Tibial nerve (tissue), 4 donors: ENCODE results near the gene MPRIP. TPM values are rescaled to one million over a fixed set of nuclear protein-coding genes. Genes with fewer than 3 reads are reported as not detected.

Experiments used
- DNase-seq, 2 donors: peaks; one replicate each; pipeline ENCODE4 v3.0.0-alpha.2; 2019; ENCODE audit warnings: low spot score in 2 of 2
- H3K27ac ChIP-seq, 4 donors: fragments of 200-600 bp; sonication (generic) in 3 of 4; one replicate each; pipeline ENCODE4 v1.5.1; 2017 to 2019; ENCODE audit warnings: mild to moderate bottlenecking in 1 of 4
- H3K27me3 ChIP-seq, 2 donors: fragments of 200-600 bp; sonication (generic) in 1 of 2; one replicate each; pipeline versions ENCODE4 v1.5.1 to v1.6.0; 2017 to 2019
- H3K36me3 ChIP-seq, 3 donors: fragments of 200-600 bp; sonication (generic); one replicate each; pipeline ENCODE4 v1.5.1; 2018 to 2019
- H3K4me1 ChIP-seq, 4 donors: fragments of 200-600 bp; sonication (generic) in 3 of 4; one replicate each; pipeline ENCODE4 v1.5.1; 2017 to 2019
- H3K4me3 ChIP-seq, 4 donors: fragments of 200-600 bp; sonication (generic) in 3 of 4; one replicate each; pipeline ENCODE4 v1.5.1; 2017 to 2019; ENCODE audit warnings: mild to moderate bottlenecking in 1 of 4, moderate library complexity in 1 of 4
- H3K9me3 ChIP-seq, 4 donors: fragments of 200-600 bp; sonication (generic) in 3 of 4; one replicate each; pipeline ENCODE4 v1.5.1; 2017 to 2019
- EP300 ChIP-seq, 2 donors: sonication (generic); formaldehyde crosslinking; IDR thresholded peaks; one replicate each; pipeline ENCODE4 v1.6.1; 2017; ENCODE audit warnings: antibody characterized with exemption in 2 of 2, mild to moderate bottlenecking in 1 of 2
- POLR2A ChIP-seq, 2 donors: fragments of 450-650 bp; IDR thresholded peaks; one replicate each; pipeline ENCODE4 v1.6.1; 2017; ENCODE audit warnings: antibody characterized with exemption in 2 of 2, mild to moderate bottlenecking in 2 of 2, moderate library complexity in 2 of 2
- WGBS, 2 donors: methylation state at CpG; one replicate each; pipeline ENCODE4 v1.1.5; 2018; 5-methylcytosine and 5-hydroxymethylcytosine counted together
- total RNA-seq, 4 donors: library from RNA; depleted of rRNA; stranded (reverse); fragments of >200 nt; gene quantifications; one replicate each; pipeline ENCODE4 v1.1.0, GENCODE V29; 2016
- TF ChIP-seq, protein P1 (sequence below), 5 experiments: fragments of 200-600 bp in 3 of 5; fragments of 450-650 bp in 2 of 5; sonication (generic) in 3 of 5; IDR thresholded peaks; one replicate each; pipeline ENCODE4 v1.5.1; 2016 to 2019; ENCODE audit warnings: antibody characterized with exemption in 5 of 5, mild to moderate bottlenecking in 3 of 5, moderate library complexity in 2 of 5

The MPRIP gene
- total RNA-seq, 4 donors from 2014 or later = 216 to 291 (median 265) TPM

DNA sequence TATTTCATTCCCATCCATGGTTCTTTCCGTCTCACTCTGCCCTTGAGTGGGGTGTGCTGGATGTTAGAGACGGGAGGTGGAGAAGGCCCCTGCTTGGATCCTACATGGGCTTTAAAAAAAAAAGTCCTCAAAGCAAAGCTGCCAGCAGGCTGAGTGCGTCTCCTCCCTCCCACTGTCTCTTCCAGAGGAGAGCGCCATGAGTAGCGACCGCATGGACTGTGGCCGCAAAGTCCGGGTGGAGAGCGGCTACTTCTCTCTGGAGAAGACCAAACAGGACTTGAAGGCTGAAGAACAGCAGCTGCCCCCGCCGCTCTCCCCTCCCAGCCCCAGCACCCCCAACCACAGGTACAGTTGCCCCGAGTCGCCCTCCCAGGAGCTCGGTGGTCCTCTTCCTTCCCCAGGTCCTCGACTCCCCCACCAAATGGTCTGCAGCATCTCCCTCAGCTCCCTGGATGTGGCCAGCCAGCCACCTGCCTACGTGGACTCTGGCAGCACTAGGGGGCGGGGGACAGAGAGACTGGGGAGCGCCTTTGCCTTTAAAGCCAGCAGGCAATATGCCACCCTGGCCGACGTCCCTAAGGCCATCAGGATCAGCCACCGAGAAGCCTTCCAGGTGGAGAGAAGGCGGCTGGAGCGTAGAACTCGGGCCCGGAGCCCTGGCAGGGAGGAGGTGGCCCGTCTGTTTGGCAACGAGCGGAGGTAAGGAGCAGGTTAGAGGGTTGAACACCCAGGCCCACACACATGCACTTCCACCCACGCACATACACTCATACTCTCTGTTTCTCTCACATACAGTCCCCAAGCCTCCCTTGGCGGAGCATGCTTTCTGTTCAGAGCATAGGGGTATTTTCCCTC, 95.7 kb downstream of the MPRIP start:
- Histone ChIP-seq H3K4me1 (peaks cover 0 to 24% (median 4%) of the 10 kb centered on the region in 4 donors), H3K27ac (no peak overlapping the region), H3K27me3 (no peaks in the 10 kb centered on the region), H3K4me3 (no peak overlapping the region), H3K36me3 (peaks cover 0 to 99% (median 16%) of the 10 kb centered on the region in 3 donors), H3K9me3 (no peaks in the 10 kb centered on the region)
- no peak for DNase-seq
- 80% methylated on average over 27 to 28 of the region's 30 CpGs for WGBS, 2 donors
- TF ChIP-seq EP300 (IDR thresholded peaks at IDR 0.05) (no peak), POLR2A (IDR thresholded peaks at IDR 0.05) (no peak)
- TF ChIP-seq, protein P1, sequence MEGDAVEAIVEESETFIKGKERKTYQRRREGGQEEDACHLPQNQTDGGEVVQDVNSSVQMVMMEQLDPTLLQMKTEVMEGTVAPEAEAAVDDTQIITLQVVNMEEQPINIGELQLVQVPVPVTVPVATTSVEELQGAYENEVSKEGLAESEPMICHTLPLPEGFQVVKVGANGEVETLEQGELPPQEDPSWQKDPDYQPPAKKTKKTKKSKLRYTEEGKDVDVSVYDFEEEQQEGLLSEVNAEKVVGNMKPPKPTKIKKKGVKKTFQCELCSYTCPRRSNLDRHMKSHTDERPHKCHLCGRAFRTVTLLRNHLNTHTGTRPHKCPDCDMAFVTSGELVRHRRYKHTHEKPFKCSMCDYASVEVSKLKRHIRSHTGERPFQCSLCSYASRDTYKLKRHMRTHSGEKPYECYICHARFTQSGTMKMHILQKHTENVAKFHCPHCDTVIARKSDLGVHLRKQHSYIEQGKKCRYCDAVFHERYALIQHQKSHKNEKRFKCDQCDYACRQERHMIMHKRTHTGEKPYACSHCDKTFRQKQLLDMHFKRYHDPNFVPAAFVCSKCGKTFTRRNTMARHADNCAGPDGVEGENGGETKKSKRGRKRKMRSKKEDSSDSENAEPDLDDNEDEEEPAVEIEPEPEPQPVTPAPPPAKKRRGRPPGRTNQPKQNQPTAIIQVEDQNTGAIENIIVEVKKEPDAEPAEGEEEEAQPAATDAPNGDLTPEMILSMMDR (IDR thresholded peaks at IDR 0.05) = no peak

DNA sequence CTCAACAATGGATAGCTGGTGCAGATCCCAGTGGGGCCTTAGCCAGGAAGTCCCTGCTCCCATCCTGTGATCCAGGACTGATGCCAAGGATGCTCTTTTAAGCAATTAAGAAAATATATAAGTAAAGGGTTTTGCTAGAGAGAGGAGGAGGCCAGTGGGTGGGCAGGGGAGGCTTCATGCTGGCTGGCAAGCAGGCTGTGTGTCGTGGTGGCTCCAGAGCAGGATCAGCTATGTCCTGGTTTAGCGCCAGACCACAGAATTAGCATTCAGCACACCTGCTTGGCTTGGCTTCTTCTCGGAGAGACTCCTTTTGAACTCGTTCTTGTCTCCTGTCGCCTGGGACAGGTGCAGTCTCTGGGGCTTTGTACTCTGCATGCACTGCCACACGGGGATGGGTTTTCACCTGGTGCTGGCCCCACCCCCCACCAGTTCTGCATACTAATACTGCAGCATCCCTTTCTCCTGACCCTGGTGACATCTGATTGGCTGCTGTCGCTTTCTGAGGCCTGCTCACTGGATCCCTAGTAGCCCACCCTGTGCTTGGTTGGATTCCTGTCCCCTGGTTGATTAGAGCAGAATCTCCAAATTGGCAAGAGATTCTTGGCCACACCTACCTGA, 97.8 kb downstream of the MPRIP start:
- H3K4me3 ChIP-seq = no peak overlapping the region
- H3K9me3 ChIP-seq = no peaks in the 10 kb centered on the region
- H3K27ac ChIP-seq = no peak overlapping the region
- H3K4me1 ChIP-seq = peaks cover 0 to 16% (median 4%) of the 10 kb centered on the region in 4 donors
- no peak for TF ChIP-seq POLR2A (IDR thresholded peaks at IDR 0.05)
- TF ChIP-seq, protein P1 (IDR thresholded peaks at IDR 0.05) = no peak
- no peak for TF ChIP-seq EP300 (IDR thresholded peaks at IDR 0.05)
- H3K36me3 ChIP-seq = peaks cover 4 to 99% (median 28%) of the 10 kb centered on the region in 3 donors
- WGBS, 2 donors = 68 to 79% methylated on average over 7 of the region's 7 CpGs
- no peak for DNase-seq
- no peaks in the 10 kb centered on the region for H3K27me3 ChIP-seq

DNA sequence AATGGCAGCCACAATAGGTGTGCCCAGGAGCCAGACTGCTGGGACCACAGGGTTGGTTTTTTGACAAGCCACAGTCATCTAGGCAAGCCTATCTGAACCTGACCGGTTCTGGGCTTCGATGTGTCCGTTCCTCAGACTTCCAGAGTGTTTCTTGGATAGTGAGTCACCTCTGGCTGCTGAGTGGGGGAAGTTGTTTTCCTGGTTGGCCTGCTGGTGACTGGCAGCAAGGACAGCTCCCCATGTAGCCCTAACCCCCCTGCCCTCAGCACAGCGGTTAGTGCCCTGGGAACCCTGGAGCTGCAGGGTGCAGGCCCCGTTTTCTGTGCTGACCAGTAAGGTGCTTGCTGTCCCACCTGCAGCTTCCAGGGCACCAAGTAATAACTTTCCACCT, 98.3 kb downstream of the MPRIP start:
- peak overlapping the region in 1 of 4 donors; percentile 77 for H3K27ac ChIP-seq
- peaks cover 0 to 16% (median 4%) of the 10 kb centered on the region in 4 donors for H3K4me1 ChIP-seq

DNA sequence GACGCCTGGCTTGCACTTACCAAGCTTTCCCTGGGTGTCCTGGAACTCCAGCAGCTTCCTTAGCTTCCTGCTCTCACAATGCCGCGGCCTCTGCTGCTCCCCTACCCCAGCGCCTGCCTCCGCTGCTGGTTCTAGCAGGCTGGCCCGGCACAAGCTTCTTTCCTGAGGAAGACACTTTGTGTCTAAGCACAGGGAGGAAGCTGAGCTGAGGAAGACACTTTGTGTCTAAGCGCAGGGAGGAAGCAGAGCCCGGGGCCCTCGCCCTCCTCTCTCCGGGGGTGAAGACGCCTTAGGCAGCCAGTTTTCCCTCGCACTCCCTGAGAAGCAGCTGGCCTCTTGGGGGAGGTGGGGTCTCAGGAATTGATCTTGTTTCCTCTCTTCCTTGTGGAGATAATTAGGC, 99.0 kb downstream of the MPRIP start:
- Histone ChIP-seq H3K36me3 (peaks cover 4 to 99% (median 28%) of the 10 kb centered on the region in 3 donors), H3K9me3 (no peaks in the 10 kb centered on the region), H3K4me3 (no peak overlapping the region), H3K27me3 (no peaks in the 10 kb centered on the region), H3K27ac (peak overlapping the region in 2 of 4 donors; percentile 47 to 77), H3K4me1 (peaks cover 0 to 16% (median 4%) of the 10 kb centered on the region in 4 donors)
- DNase-seq = no peak
- 60 to 62% methylated on average over 12 of the region's 12 CpGs for WGBS, 2 donors
- TF ChIP-seq, protein P1 (IDR thresholded peaks at IDR 0.05) = no peak
- TF ChIP-seq EP300 (IDR thresholded peaks at IDR 0.05) (no peak), POLR2A (IDR thresholded peaks at IDR 0.05) (no peak)

More for the DNA sequence above, 98.3 kb downstream of the MPRIP start:
- Histone ChIP-seq H3K27me3 (no peaks in the 10 kb centered on the region), H3K9me3 (no peaks in the 10 kb centered on the region), H3K36me3 (peaks cover 4 to 99% (median 28%) of the 10 kb centered on the region in 3 donors), H3K4me3 (no peak overlapping the region)
- DNase-seq = no peak
- TF ChIP-seq EP300 (IDR thresholded peaks at IDR 0.05) = no peak
- TF ChIP-seq, protein P1 (IDR thresholded peaks at IDR 0.05) = no peak
- TF ChIP-seq POLR2A (IDR thresholded peaks at IDR 0.05) = no peak
- WGBS, 2 donors = 67 to 81% methylated on average over 3 to 5 of the region's 5 CpGs
